PFSK-1 (cell line): ENCODE results near the gene NPL.

ENCODE experiments used
- FOXP2 ChIP-seq: optimal IDR thresholded peaks from 2 replicates; pipeline ENCODE3; 2011; ENCODE audit warnings: borderline replicate concordance, control low read depth, inconsistent platforms; ENCODE audit not compliant: insufficient read depth; ENCODE audit errors: extremely low read length, extremely low read depth
- POLR2AphosphoS5 ChIP-seq: IDR thresholded peaks from 2 replicates; pipeline ENCODE4 v1.6.1; 2012; ENCODE audit warnings: low read depth, mild to moderate bottlenecking, control low read depth, low read length, moderate library complexity
- REST ChIP-seq, 2 experiments: IDR thresholded peaks; 2 replicates each; pipeline versions ENCODE4 v1.6.1 to v1.8.0; 2011 to 2012; ENCODE audit warnings: low read depth in 2 of 2, low read length in 2 of 2, control low read depth in 1 of 2, inconsistent platforms in 1 of 2, mild to moderate bottlenecking in 1 of 2, moderate library complexity in 1 of 2; ENCODE audit not compliant: insufficient read depth in 1 of 2
- SIN3A ChIP-seq: IDR thresholded peaks from 2 replicates; pipeline ENCODE4 v1.6.1; 2012; ENCODE audit warnings: mild to moderate bottlenecking, low read length, moderate library complexity, borderline replicate concordance; ENCODE audit not compliant: insufficient read depth
- TAF1 ChIP-seq: IDR thresholded peaks from 2 replicates; pipeline ENCODE4 v1.6.1; 2012; ENCODE audit warnings: low read length, control low read depth, borderline replicate concordance; ENCODE audit not compliant: insufficient read depth

The NPL gene

GRCh38 chr1:182802006-182802803 lies 12.6 kb downstream of the NPL start:
- TF ChIP-seq TAF1 = no peak
- no peak for TF ChIP-seq REST (IDR thresholded peaks at IDR 0.05; ENCODE audit: insufficient read depth in 1 of 2, low read depth in 2 of 2, low read length in 2 of 2)
- TF ChIP-seq POLR2AphosphoS5 = no peak
- TF ChIP-seq FOXP2 = no peak

- TF ChIP-seq SIN3A (no peak), FOXP2 (no peak), TAF1 (no peak), REST (IDR thresholded peaks at IDR 0.05; ENCODE audit: insufficient read depth in 1 of 2, low read depth in 2 of 2, low read length in 2 of 2) (no peak), POLR2AphosphoS5 (no peak)
Measured at GRCh38 chr1:182803846-182804245, 14.3 kb downstream of the NPL start.

GRCh38 chr1:182806015-182806678 lies 16.6 kb downstream of the NPL start:
- TF ChIP-seq POLR2AphosphoS5 (no peak), FOXP2 (no peak), REST (IDR thresholded peaks at IDR 0.05; ENCODE audit: insufficient read depth in 1 of 2, low read depth in 2 of 2, low read length in 2 of 2) (no peak), SIN3A (no peak), TAF1 (no peak)

- TF ChIP-seq SIN3A = no peak
- no peak for TF ChIP-seq REST (IDR thresholded peaks at IDR 0.05; ENCODE audit: insufficient read depth in 1 of 2, low read depth in 2 of 2, low read length in 2 of 2)
- TF ChIP-seq FOXP2 = no peak
- no peak for TF ChIP-seq TAF1
Measured at GRCh38 chr1:182807907-182808306, 18.3 kb downstream of the NPL start.
